Neuronal stem cell (in vitro differentiated cells): ENCODE measurements around the gene ZNF560.

ENCODE experiments used
- DNase-seq: peaks from one replicate; pipeline ENCODE4 v3.0.0-alpha.2; 2013; ENCODE audit warnings: low spot score
- H2AFZ ChIP-seq: one replicate; pipeline ENCODE4 v1.6.1; 2013; ENCODE audit warnings: mild to moderate bottlenecking, low read length, inconsistent platforms
- H2AK5ac ChIP-seq: 2 replicates; pipeline ENCODE4 v1.6.1; 2013; ENCODE audit warnings: low read depth, mild to moderate bottlenecking, inconsistent platforms, low read length, moderate library complexity, mixed read lengths
- H2BK120ac ChIP-seq: 2 replicates; pipeline ENCODE4 v1.6.1; 2013; ENCODE audit warnings: low read depth, mild to moderate bottlenecking, inconsistent platforms, low read length, moderate library complexity, mixed read lengths
- H2BK12ac ChIP-seq: one replicate; pipeline ENCODE4 v1.6.1; 2013; ENCODE audit warnings: low read length, inconsistent platforms
- H2BK15ac ChIP-seq: 2 replicates; pipeline ENCODE4 v1.6.1; 2013; ENCODE audit warnings: mild to moderate bottlenecking, low read length, inconsistent platforms, mixed read lengths
- H2BK5ac ChIP-seq: one replicate; pipeline ENCODE4 v1.6.1; 2013; ENCODE audit warnings: inconsistent platforms, mild to moderate bottlenecking, low read length, moderate library complexity
- H3K14ac ChIP-seq: one replicate; pipeline ENCODE4 v1.6.1; 2013; ENCODE audit warnings: low read length, inconsistent platforms
- H3K18ac ChIP-seq: 2 replicates; pipeline ENCODE4 v1.6.1; 2013; ENCODE audit warnings: low read length, inconsistent platforms
- H3K23ac ChIP-seq: 2 replicates; pipeline ENCODE4 v1.6.1; 2013; ENCODE audit warnings: low read depth, mild to moderate bottlenecking, mixed read lengths, low read length, inconsistent platforms; ENCODE audit not compliant: poor library complexity
- H3K27ac ChIP-seq: replicated peaks from 3 replicates; pipeline ENCODE4 v1.5.1; 2013; ENCODE audit warnings: low read length, inconsistent platforms
- H3K27me3 ChIP-seq, 3 experiments: 2 replicates each; pipeline ENCODE4 v1.6.1; 2013; ENCODE audit warnings: low read length in 3 of 3, mild to moderate bottlenecking in 2 of 3, inconsistent platforms in 1 of 3, low read depth in 1 of 3, mixed read lengths in 1 of 3, moderate library complexity in 1 of 3; ENCODE audit not compliant: control insufficient read depth in 3 of 3, insufficient read depth in 3 of 3
- H3K36me3 ChIP-seq, 2 donors: replicated peaks in 1 of 2; 2 replicates each; pipeline ENCODE4 v1.6.1; 2013; ENCODE audit warnings: low read length in 2 of 2; ENCODE audit not compliant: control insufficient read depth in 2 of 2, insufficient read depth in 2 of 2
- H3K4ac ChIP-seq: 2 replicates; pipeline ENCODE4 v1.6.1; 2013; ENCODE audit warnings: inconsistent platforms, mild to moderate bottlenecking, low read length, moderate library complexity
- H3K4me1 ChIP-seq, 2 donors: 1 replicate in 1 of 2; 2 replicates in 1 of 2; pipeline ENCODE4 v1.6.1; 2013; ENCODE audit warnings: low read length in 2 of 2, low read depth in 1 of 2; ENCODE audit not compliant: control insufficient read depth in 2 of 2, insufficient read depth in 1 of 2
- H3K4me2 ChIP-seq: one replicate; pipeline ENCODE4 v1.6.1; 2013; ENCODE audit warnings: mild to moderate bottlenecking, low read length, inconsistent platforms; ENCODE audit not compliant: insufficient read depth, poor library complexity, severe bottlenecking
- H3K4me3 ChIP-seq, 2 donors: 2 replicates each; pipeline ENCODE4 v1.5.1; 2013; ENCODE audit warnings: low read length in 2 of 2, mild to moderate bottlenecking in 2 of 2, inconsistent platforms in 1 of 2, moderate library complexity in 1 of 2
- H3K79me1 ChIP-seq: one replicate; pipeline ENCODE4 v1.6.1; 2013; ENCODE audit warnings: low read depth, mild to moderate bottlenecking, inconsistent platforms, low read length, moderate library complexity
- H3K9ac ChIP-seq: one replicate; pipeline ENCODE4 v1.6.1; 2013; ENCODE audit warnings: mild to moderate bottlenecking, low read depth, low read length, inconsistent platforms; ENCODE audit not compliant: poor library complexity
- H3K9me3 ChIP-seq, 2 donors: replicated peaks in 1 of 2; 2 replicates each; pipeline versions ENCODE3 to v1.6.1; 2013; ENCODE audit warnings: low read length in 2 of 2, mild to moderate bottlenecking in 2 of 2, inconsistent platforms in 1 of 2, low read depth in 1 of 2, mixed read lengths in 1 of 2, moderate library complexity in 1 of 2; ENCODE audit not compliant: control insufficient read depth in 2 of 2, insufficient read depth in 1 of 2
- H4K8ac ChIP-seq: one replicate; pipeline ENCODE4 v1.6.1; 2013; ENCODE audit warnings: low read depth, mild to moderate bottlenecking, inconsistent platforms, low read length, moderate library complexity
- H4K91ac ChIP-seq: one replicate; pipeline ENCODE4 v1.6.1; 2013; ENCODE audit warnings: low read length, low read depth, mild to moderate bottlenecking, inconsistent platforms; ENCODE audit not compliant: poor library complexity
- WGBS, 2 donors: extraction: QIAGEN DNeasy Blood & Tissue Kit; methylation state at CpG; one replicate each; pipeline ENCODE4 v1.1.7; 2013; ENCODE audit warnings: missing lambda C conversion rate in 2 of 2, mixed read lengths in 1 of 2; ENCODE audit not compliant: insufficient read length in 2 of 2, insufficient replicate concordance in 1 of 2; ENCODE audit errors: extremely low coverage in 2 of 2; 5-methylcytosine and 5-hydroxymethylcytosine counted together

The ZNF560 gene

GRCh38 chr19:9528757-9529336 lies 30.4 kb upstream of the ZNF560 start:
- no peak overlapping the region for H2BK15ac ChIP-seq
- H2AFZ ChIP-seq: no peak overlapping the region
- no peak overlapping the region for H2BK120ac ChIP-seq
- H3K27ac ChIP-seq: no peak overlapping the region
- H3K79me1 ChIP-seq: no peaks in the 10 kb centered on the region
- no peaks in the 10 kb centered on the region for H3K27me3 ChIP-seq
- no CpG with 5 or more reads among the region's 5 CpGs for WGBS, 2 donors
- no peak overlapping the region for H2BK12ac ChIP-seq
- no peak overlapping the region for H3K14ac ChIP-seq
- DNase-seq: no peak
- H3K9ac ChIP-seq: no peak overlapping the region
- H4K91ac ChIP-seq: no peak overlapping the region
- no peak overlapping the region for H2BK5ac ChIP-seq
- no peak overlapping the region for H3K18ac ChIP-seq
- no peak overlapping the region for H3K4me3 ChIP-seq
- peaks cover 59 to 94% of the 10 kb centered on the region in 2 donors for H3K36me3 ChIP-seq
- H3K23ac ChIP-seq: no peak overlapping the region
- H2AK5ac ChIP-seq: no peak overlapping the region
- no peak overlapping the region for H3K4me2 ChIP-seq
- no peak overlapping the region for H3K4ac ChIP-seq
- peaks cover 62 to 93% of the 10 kb centered on the region in 2 donors for H3K9me3 ChIP-seq
- no peaks in the 10 kb centered on the region for H3K4me1 ChIP-seq
- no peak overlapping the region for H4K8ac ChIP-seq

GRCh38 chr19:9523885-9524474 lies 25.6 kb upstream of the ZNF560 start:
- WGBS, 2 donors: no CpG with 5 or more reads among the region's 1 CpG
- no peak overlapping the region for H2AFZ ChIP-seq
- H3K23ac ChIP-seq: no peak overlapping the region
- no peak overlapping the region for H3K18ac ChIP-seq
- H2BK12ac ChIP-seq: no peak overlapping the region
- no peak overlapping the region for H4K8ac ChIP-seq
- H3K4me2 ChIP-seq: no peak overlapping the region
- H3K79me1 ChIP-seq: no peaks in the 10 kb centered on the region
- no peak overlapping the region for H3K4ac ChIP-seq
- no peak overlapping the region for H4K91ac ChIP-seq
- H3K14ac ChIP-seq: no peak overlapping the region
- no peaks in the 10 kb centered on the region for H3K4me1 ChIP-seq
- no peak overlapping the region for H2BK15ac ChIP-seq
- H2AK5ac ChIP-seq: no peak overlapping the region
- no peak overlapping the region for H3K4me3 ChIP-seq
- H3K27ac ChIP-seq: no peak overlapping the region
- H3K36me3 ChIP-seq: peaks cover 21 to 54% of the 10 kb centered on the region in 2 donors
- no peak overlapping the region for H2BK5ac ChIP-seq
- no peak overlapping the region for H2BK120ac ChIP-seq
- H3K9me3 ChIP-seq: peaks cover 45 to 76% of the 10 kb centered on the region in 2 donors
- no peak overlapping the region for H3K9ac ChIP-seq
- H3K27me3 ChIP-seq: no peaks in the 10 kb centered on the region
- no peak for DNase-seq

GRCh38 chr19:9507285-9507684 lies 8.9 kb upstream of the ZNF560 start:
- no CpG with 5 or more reads among the region's 3 CpGs for WGBS, 2 donors

GRCh38 chr19:9500796-9501195 lies 2.4 kb upstream of the ZNF560 start:
- H2BK12ac ChIP-seq: no peak overlapping the region
- H2BK5ac ChIP-seq: no peak overlapping the region
- no peak overlapping the region for H2BK120ac ChIP-seq
- no peaks in the 10 kb centered on the region for H3K27me3 ChIP-seq
- H2AFZ ChIP-seq: no peak overlapping the region
- no peak overlapping the region for H2AK5ac ChIP-seq
- no peak overlapping the region for H3K23ac ChIP-seq
- no peak for DNase-seq
- H4K8ac ChIP-seq: no peak overlapping the region
- H3K4me3 ChIP-seq: no peak overlapping the region
- H3K14ac ChIP-seq: no peak overlapping the region
- no peak overlapping the region for H3K9ac ChIP-seq
- no peak overlapping the region for H3K4me2 ChIP-seq
- no peak overlapping the region for H3K27ac ChIP-seq
- no peak overlapping the region for H3K4ac ChIP-seq
- H3K36me3 ChIP-seq: no peaks in the 10 kb centered on the region
- peaks cover 5 to 17% of the 10 kb centered on the region in 2 donors for H3K9me3 ChIP-seq
- no peaks in the 10 kb centered on the region for H3K79me1 ChIP-seq
- no peaks in the 10 kb centered on the region for H3K4me1 ChIP-seq
- H3K18ac ChIP-seq: no peak overlapping the region
- no CpG with 5 or more reads among the region's 1 CpG for WGBS, 2 donors
- no peak overlapping the region for H2BK15ac ChIP-seq
- no peak overlapping the region for H4K91ac ChIP-seq

More at GRCh38 chr19:9507285-9507684, 8.9 kb upstream of the ZNF560 start:
- Histone ChIP-seq H2AFZ (no peak overlapping the region), H4K8ac (no peak overlapping the region), H3K9ac (no peak overlapping the region), H3K14ac (no peak overlapping the region), H3K18ac (no peak overlapping the region), H3K4me2 (no peak overlapping the region), H3K4me1 (no peaks in the 10 kb centered on the region), H3K4me3 (no peak overlapping the region), H3K27me3 (no peaks in the 10 kb centered on the region), H3K23ac (no peak overlapping the region), H3K9me3 (peaks cover 0 to 16% of the 10 kb centered on the region in 2 donors), H3K79me1 (no peaks in the 10 kb centered on the region), H2BK12ac (no peak overlapping the region), H3K4ac (no peak overlapping the region), H4K91ac (no peak overlapping the region), H2BK5ac (no peak overlapping the region), H2BK120ac (no peak overlapping the region), H2AK5ac (no peak overlapping the region), H3K36me3 (no peaks in the 10 kb centered on the region), H2BK15ac (no peak overlapping the region), H3K27ac (no peak overlapping the region)
- no peak for DNase-seq
